ENCODE measurements around the gene RIMBP3C.
"Not testable (repeated sequence)": the region's sequence is repeated elsewhere in the genome, so short reads cannot be mapped to it uniquely, and the experiment has no call there.

Gene RIMBP3C

DNA sequence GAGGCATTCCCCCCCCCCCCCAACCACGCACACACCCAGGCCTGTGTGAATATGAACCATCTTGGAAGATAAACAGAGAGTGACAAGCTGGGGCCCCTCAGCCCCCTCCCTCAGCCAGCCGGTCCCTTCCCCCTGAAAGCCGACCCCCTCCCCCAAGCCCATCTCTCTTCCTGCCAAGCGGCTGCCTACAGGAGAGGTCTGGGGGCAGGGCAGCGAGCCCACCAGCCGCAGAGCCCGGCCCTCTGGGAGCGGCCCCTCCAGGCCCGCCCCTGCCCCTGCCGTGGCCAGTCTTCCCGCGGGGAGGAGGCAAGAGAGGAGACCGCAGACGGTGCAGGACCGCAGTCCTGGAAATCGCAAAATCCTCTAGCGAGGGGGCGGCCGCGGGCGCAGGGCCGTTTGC, 34.7 kb downstream of the RIMBP3C start:
- not testable (repeated sequence) for H3K4me3 Mint-ChIP-seq; H3K4me1 Mint-ChIP-seq (ENCODE audit: low read depth); H3K27ac Mint-ChIP-seq; H3K27me3 Mint-ChIP-seq; DNase-seq; H3K9me3 Mint-ChIP-seq; H3K36me3 Mint-ChIP-seq (ENCODE audit: low read depth)

DNA sequence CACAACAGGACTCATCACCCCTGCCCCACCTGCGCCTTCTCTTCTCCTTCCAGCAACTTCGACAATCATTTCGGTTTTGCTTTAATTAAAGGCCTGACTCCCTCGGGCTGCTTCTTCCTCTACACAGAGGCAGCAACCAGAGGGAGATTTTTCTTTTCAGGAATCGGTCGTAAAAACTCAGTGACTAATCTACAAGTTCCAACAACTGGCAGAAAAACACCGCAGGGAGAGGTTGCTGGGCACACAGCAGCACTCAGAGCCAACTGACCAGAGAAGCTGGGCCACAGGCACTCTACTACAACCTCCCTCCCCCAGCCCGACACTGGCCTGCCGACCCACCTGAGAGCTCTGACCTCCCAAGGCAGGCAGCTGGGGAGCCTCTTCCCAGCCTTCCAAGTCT, 36.0 kb downstream of the RIMBP3C start:
- not testable (repeated sequence) for H3K4me1 Mint-ChIP-seq (ENCODE audit: low read depth); H3K27ac Mint-ChIP-seq; H3K9me3 Mint-ChIP-seq; H3K4me3 Mint-ChIP-seq; H3K27me3 Mint-ChIP-seq; DNase-seq; H3K36me3 Mint-ChIP-seq (ENCODE audit: low read depth)

DNA sequence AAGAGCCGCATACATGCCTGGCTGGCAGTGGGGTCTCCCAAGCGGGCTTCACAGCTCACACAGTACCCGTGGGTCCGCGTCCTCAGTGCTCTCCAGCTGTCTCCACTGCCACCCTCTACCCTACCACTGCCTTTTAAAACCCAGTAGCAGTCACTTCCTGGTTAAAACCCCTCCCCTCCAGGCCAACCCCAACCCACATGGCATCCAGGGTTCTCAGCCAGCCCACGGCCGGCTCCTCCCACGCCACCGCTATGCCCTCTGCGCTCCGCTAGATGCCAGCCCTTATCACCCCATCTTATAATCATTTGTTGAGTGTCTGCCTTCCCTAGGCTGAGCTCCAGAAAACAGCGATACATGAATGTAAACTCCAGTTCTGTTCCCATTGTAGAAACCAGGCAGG, 37.1 kb downstream of the RIMBP3C start:
- not testable (repeated sequence) for H3K4me1 Mint-ChIP-seq (ENCODE audit: low read depth); H3K27me3 Mint-ChIP-seq; H3K36me3 Mint-ChIP-seq (ENCODE audit: low read depth); DNase-seq; H3K4me3 Mint-ChIP-seq; H3K9me3 Mint-ChIP-seq; H3K27ac Mint-ChIP-seq

DNA sequence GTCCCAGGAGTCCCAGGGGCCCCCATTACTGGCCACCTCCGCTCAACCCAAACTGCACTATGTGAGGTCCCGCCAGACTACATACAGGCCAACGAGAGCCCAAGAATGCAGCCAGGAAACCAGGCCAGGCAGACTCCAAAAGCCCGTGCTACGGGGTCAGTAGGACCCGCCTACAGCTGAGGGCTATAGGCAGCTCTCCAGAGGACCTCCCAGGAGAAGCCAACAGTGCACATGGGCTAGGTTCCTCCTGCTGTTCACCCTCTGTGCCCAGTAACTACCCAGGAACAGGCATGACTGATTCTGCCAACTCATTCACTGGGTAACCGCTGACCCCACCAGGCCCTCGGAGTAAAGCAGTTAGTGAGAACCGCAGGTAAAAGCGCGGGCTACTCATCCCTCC, 39.2 kb downstream of the RIMBP3C start:
- not testable (repeated sequence) for H3K9me3 Mint-ChIP-seq; H3K4me1 Mint-ChIP-seq (ENCODE audit: low read depth); DNase-seq; H3K36me3 Mint-ChIP-seq (ENCODE audit: low read depth); H3K4me3 Mint-ChIP-seq; H3K27ac Mint-ChIP-seq; H3K27me3 Mint-ChIP-seq

DNA sequence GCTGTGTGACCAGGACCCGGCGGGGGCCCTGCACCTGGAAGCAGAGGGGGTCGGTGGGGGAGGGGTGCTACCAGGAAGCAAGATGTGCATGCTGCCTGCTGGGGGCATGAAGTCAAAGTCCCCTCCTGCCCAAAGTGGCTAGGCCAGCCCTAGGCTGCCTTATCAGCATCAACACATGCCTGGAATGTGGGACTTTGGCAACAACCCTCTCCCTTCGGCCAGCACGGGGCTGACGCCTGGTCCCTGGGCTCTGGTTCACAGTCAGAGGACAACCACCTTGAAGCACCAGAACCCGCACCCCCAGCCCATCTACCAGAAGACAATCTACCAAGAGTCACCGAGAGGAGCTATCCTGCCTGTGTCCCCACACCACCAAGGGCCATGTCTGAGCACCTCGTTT, 40.9 kb downstream of the RIMBP3C start:
- not testable (repeated sequence) for H3K4me3 Mint-ChIP-seq; H3K27ac Mint-ChIP-seq; DNase-seq; H3K4me1 Mint-ChIP-seq (ENCODE audit: low read depth); H3K27me3 Mint-ChIP-seq; H3K9me3 Mint-ChIP-seq; H3K36me3 Mint-ChIP-seq (ENCODE audit: low read depth)

DNA sequence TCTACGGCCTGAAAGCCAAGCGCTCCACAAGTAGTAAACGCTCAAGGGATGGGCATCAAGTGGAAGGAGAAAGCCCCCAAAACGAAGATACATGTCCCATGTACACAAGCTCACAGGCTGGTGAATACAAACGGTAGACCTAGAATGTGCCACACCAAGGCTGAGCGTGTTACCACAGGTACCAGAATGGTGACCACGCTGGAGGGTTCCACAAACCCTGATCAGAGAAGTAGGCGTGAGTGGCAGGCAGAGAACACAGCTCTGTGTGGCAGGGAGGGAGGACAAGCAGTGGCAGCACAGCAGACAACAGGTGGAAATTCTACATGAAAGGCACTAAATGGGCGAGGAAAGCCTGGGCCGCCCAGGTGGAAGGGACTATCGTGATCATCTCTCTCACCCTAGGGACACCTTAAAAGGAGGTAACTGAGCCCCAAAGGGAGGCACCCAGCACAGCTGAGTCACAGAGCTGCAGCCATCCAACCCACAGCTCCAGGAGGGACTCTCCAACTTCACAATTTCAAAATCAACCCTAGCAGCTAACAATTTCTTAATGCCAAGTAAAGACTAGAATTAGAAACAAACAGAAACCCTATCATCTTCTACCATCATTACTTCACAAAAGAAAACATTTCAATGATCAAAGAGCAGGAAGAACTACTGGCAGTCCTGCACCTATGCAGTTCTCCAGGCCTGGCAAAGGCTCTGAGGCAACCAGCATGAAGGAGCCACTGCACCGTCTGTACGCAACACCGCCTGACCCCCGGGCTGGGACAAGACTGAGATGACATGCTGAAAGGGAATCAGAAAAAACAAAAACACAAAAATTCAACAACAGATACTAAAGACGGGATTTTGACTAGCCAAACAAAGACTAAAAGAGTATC, 51.4 kb downstream of the RIMBP3C start:
- H3K27ac Mint-ChIP-seq; H3K27me3 Mint-ChIP-seq; H3K36me3 Mint-ChIP-seq (ENCODE audit: low read depth); H3K9me3 Mint-ChIP-seq; H3K4me3 Mint-ChIP-seq; DNase-seq; H3K4me1 Mint-ChIP-seq (ENCODE audit: low read depth): not testable (repeated sequence)

DNA sequence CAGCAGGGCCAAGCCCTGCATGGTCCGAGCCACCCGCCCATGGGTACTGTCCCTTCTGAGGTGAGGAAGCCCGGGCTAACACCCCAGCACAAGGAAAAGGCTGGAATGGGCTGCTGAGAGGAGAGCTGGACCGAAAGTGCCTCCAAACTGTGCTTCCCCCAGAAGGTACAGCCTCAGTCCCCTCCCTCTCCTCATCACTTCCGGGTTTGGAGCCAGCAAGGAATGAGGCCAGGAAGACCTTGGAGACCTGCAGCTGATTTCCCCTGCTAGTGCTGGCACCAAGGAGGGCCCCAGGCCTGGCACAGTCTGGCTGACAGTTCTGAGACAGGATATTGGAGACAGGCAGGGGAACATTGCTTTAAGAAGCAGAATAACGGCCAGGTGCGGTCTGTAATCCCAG, 52.8 kb downstream of the RIMBP3C start:
- H3K36me3 Mint-ChIP-seq (ENCODE audit: low read depth); H3K9me3 Mint-ChIP-seq; H3K4me3 Mint-ChIP-seq; H3K4me1 Mint-ChIP-seq (ENCODE audit: low read depth); DNase-seq; H3K27me3 Mint-ChIP-seq; H3K27ac Mint-ChIP-seq: not testable (repeated sequence)

DNA sequence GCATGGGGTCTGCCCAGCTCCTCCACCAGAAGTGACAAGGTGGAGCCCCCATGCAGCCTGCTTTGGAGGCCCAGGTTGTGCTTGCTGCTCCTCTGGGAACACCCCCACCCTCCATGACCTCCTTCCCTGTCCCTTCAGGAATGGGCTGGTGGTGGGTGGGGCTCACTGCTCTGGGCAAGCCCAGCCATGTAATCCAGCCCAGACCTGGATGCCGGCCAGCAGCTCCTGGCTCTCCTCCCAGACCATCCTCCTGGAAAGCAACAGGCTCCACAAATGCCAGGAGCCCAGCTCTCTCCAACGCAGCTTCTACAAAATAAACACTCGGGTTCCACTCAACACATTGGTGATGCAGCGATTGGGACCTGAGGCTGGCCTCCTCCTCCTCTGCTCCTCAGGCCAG, 53.3 kb downstream of the RIMBP3C start:
- not testable (repeated sequence) for DNase-seq; H3K27me3 Mint-ChIP-seq; H3K4me3 Mint-ChIP-seq; H3K36me3 Mint-ChIP-seq (ENCODE audit: low read depth); H3K27ac Mint-ChIP-seq; H3K9me3 Mint-ChIP-seq; H3K4me1 Mint-ChIP-seq (ENCODE audit: low read depth)
